HepG2 (cell line): Measurements from ENCODE around the gene RAD51. TPM values are rescaled to one million over a fixed set of nuclear protein-coding genes. Genes with fewer than 3 reads are reported as not detected.

Experiments
- CHCHD3 ChIP-seq: sonication (generic); formaldehyde crosslinking; IDR thresholded peaks from 2 replicates; pipeline ENCODE4 v1.8.0; 2022; ENCODE audit warnings: mild to moderate bottlenecking, missing genetic modification reagents, moderate library complexity
- EEA1 ChIP-seq: sonication (generic); formaldehyde crosslinking; IDR thresholded peaks from 2 replicates; pipeline ENCODE4 v1.5.1; 2020; ENCODE audit warnings: mild to moderate bottlenecking, missing genetic modification reagents, borderline replicate concordance
- FOXJ3 ChIP-seq: sonication (generic); formaldehyde crosslinking; IDR thresholded peaks from 2 replicates; pipeline ENCODE4 v1.4.0; 2020; ENCODE audit warnings: missing genetic modification reagents, mild to moderate bottlenecking, borderline replicate concordance
- GMEB2 ChIP-seq: IDR thresholded peaks from 2 replicates; pipeline ENCODE4 v1.6.1; 2016; ENCODE audit warnings: missing biosample characterization, missing genetic modification reagents, low read depth
- KDM5B ChIP-seq: sonication (generic); formaldehyde crosslinking; IDR thresholded peaks from 2 replicates; pipeline ENCODE4 v1.4.0; 2020; ENCODE audit warnings: missing genetic modification reagents, mild to moderate bottlenecking, borderline replicate concordance
- NBN ChIP-seq: fragments of 450-650 bp; conservative IDR thresholded peaks from 2 replicates; pipeline ENCODE4 v1.6.1; 2017
- NFIB ChIP-seq: sonication (generic); formaldehyde crosslinking; IDR thresholded peaks from 2 replicates; pipeline ENCODE4 v1.9.0; 2021; ENCODE audit warnings: missing genetic modification reagents, mild to moderate bottlenecking, borderline replicate concordance
- NR0B2 ChIP-seq: sonication (generic); formaldehyde crosslinking; IDR thresholded peaks from 2 replicates; pipeline ENCODE4 v1.4.0; 2020; ENCODE audit warnings: mild to moderate bottlenecking, missing genetic modification reagents
- PBX2 ChIP-seq: IDR thresholded peaks from 2 replicates; pipeline ENCODE4 v1.6.1; 2016; ENCODE audit warnings: control low read depth
- REL ChIP-seq: sonication (generic); formaldehyde crosslinking; conservative IDR thresholded peaks from 2 replicates; pipeline ENCODE4 v1.8.0; 2022; ENCODE audit warnings: mild to moderate bottlenecking, missing genetic modification reagents, moderate library complexity
- RFX5 ChIP-seq: IDR thresholded peaks from 2 replicates; pipeline ENCODE4 v1.6.1; 2011; ENCODE audit warnings: low read depth, low read length, improper control_type of control experiment
- SMARCE1 ChIP-seq: fragments of 450-650 bp; IDR thresholded peaks from 2 replicates; pipeline ENCODE4 v1.6.1; 2017; ENCODE audit warnings: borderline replicate concordance
- YEATS2 ChIP-seq: sonication (generic); formaldehyde crosslinking; IDR thresholded peaks from 2 replicates; pipeline ENCODE4 v1.4.0; 2020; ENCODE audit warnings: missing genetic modification reagents, borderline replicate concordance
- ZBTB49 ChIP-seq: sonication (generic); formaldehyde crosslinking; IDR thresholded peaks from 2 replicates; pipeline ENCODE4 v1.4.0; 2020; ENCODE audit warnings: missing genetic modification reagents, borderline replicate concordance
- ZNF276 ChIP-seq: sonication (generic); formaldehyde crosslinking; IDR thresholded peaks from 2 replicates; pipeline ENCODE4 v1.4.0; 2020; ENCODE audit warnings: mild to moderate bottlenecking, low read depth, missing genetic modification reagents
- ZNF501 ChIP-seq: sonication (generic); formaldehyde crosslinking; IDR thresholded peaks from 2 replicates; pipeline ENCODE4 v1.5.1; 2020; ENCODE audit warnings: mild to moderate bottlenecking, moderate library complexity, missing genetic modification reagents
- ZNF615 ChIP-seq: sonication (generic); formaldehyde crosslinking; IDR thresholded peaks from 2 replicates; pipeline ENCODE4 v1.5.0; 2020; ENCODE audit warnings: mild to moderate bottlenecking, missing genetic modification reagents, borderline replicate concordance
- ZNF660 ChIP-seq: sonication (generic); formaldehyde crosslinking; IDR thresholded peaks from 2 replicates; pipeline ENCODE4 v1.5.1; 2020; ENCODE audit warnings: mild to moderate bottlenecking, low read depth, missing genetic modification reagents, borderline replicate concordance
- ZSCAN5A ChIP-seq: sonication (generic); formaldehyde crosslinking; IDR thresholded peaks from 2 replicates; pipeline ENCODE4 v1.8.0; 2022; ENCODE audit warnings: mild to moderate bottlenecking, missing genetic modification reagents, borderline replicate concordance
- polyA plus RNA-seq, 8 experiments: library from polyadenylated mRNA; depleted of rRNA in 3 of 8; stranded (reverse) in 7 of 8; unstranded in 1 of 8; fragments of >200 nt; fragmentation: Illumina TruSeq in 4 of 8; extraction: Trizol in 4 of 8; gene quantifications; 2 replicates each; pipeline versions ENCODE4 v1.2.1 to v1.2.3, GENCODE V29; 2011 to 2016; ENCODE audit warnings: low read depth in 4 of 8, missing spikeins in 1 of 8, mixed read lengths in 1 of 8; ENCODE audit not compliant: insufficient read depth in 1 of 8
- total RNA-seq, 5 experiments: library from RNA; depleted of rRNA; stranded (reverse); fragments of >200 nt; fragmentation: Illumina TruSeq; extraction: Trizol; gene quantifications; 2 replicates each; pipeline ENCODE4 v1.2.3, GENCODE V29; 2016; ENCODE audit warnings: low read depth in 1 of 5

Gene RAD51
- total and polyA plus RNA-seq, 2 of the 13 experiments (the other 11 are each of a cell fraction or from before 2014, with no cell fraction given): 8.5 to 12.8 TPM

GRCh38 chr15:40694688-40695468 is at the start of gene RAD51 (continued):
- TF ChIP-seq ZBTB49 (CRISPR knock-in tag) (no peak), SMARCE1 (no peak), FOXJ3 (CRISPR knock-in tag) (peak; percentile 81), ZNF501 (CRISPR knock-in tag) (peak; percentile 80; the same call in 1 of the 2 replicates), RFX5 (no peak), NR0B2 (CRISPR knock-in tag) (peak; percentile 92), PBX2 (no peak), ZNF615 (CRISPR knock-in tag) (no peak; the same call in 1 of the 2 replicates), CHCHD3 (CRISPR knock-in tag) (peak; percentile 84), ZNF276 (CRISPR knock-in tag) (no peak), EEA1 (peak; percentile 49; the same call in 1 of the 2 replicates), KDM5B (CRISPR knock-in tag) (peak; percentile 76), ZNF660 (CRISPR knock-in tag) (no peak), REL (CRISPR knock-in tag) (no peak), NFIB (CRISPR knock-in tag) (no peak), YEATS2 (peak; percentile 84), ZSCAN5A (CRISPR knock-in tag) (0 out of 2 replicates have a peak, but pooled peaks have one; percentile 47), NBN (no peak), GMEB2 (peak; percentile 85)
